Umbilical cord (tissue), 2 donors: ENCODE results near the gene RAD51D. TPM values are rescaled to one million over a fixed set of nuclear protein-coding genes. Genes with fewer than 3 reads are reported as not detected.
"Not testable (repeated sequence)": the region's sequence is repeated elsewhere in the genome, so short reads cannot be mapped to it uniquely, and the experiment has no call there.

Experiments
- DNase-seq: peaks from one replicate; pipeline ENCODE4 v3.0.0-alpha.2; 2015; ENCODE audit warnings: low spot score
- total RNA-seq: library from RNA; depleted of rRNA; stranded (reverse); fragments of >200 nt; gene quantifications from one replicate; pipeline ENCODE4 v1.2.3, GENCODE V29; 2014; ENCODE audit warnings: low replicate concordance; ENCODE audit not compliant: insufficient read depth

RAD51D gene
- total RNA-seq, 1 donor from 2014 or later: 3.4 TPM

DNA sequence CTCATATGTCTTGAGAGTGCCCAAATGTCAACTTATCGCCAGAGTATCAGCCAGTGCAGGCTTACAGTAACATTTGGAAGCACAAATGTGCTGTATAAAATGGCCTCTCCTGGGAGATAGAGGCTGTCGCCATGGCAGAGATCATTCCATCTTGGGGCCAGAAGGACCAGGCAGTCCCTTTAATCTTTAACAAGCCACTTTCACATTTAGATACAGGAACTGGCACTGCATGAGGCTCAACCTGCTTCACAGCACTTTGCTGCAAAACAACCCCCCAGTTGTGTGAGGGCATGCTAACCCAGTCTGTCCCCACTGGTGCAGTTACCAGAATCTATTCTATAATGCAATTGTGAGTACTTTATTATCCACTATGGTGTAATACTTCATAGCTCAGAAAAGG is 51.4 kb downstream of the RAD51D start:
- DNase-seq: no peak

DNA sequence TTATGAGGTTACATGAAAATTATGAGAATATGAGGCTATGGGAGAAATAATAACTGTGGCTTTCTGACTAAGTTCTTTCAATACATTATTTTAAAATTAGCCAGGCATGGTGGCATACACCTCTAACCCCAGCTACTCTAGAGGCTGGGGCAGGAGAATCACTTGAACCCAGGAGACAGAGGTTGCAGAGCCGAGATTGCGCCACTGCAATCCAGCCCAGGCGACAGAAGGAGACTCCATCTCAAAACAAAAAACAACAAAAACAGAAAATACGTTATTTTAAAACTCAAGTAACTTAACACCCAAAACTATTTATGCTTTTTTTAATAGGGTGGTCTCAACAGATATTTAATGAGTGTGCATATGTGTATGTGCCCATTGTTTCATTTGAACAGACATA is 53.8 kb downstream of the RAD51D start:
- no peak for DNase-seq

- DNase-seq: no peak
Measured at GRCh38 chr17:35064516-35065215, 55.0 kb downstream of the RAD51D start.

- peak; percentile 97 for DNase-seq
Measured at GRCh38 chr17:35063514-35064223, 56.0 kb downstream of the RAD51D start, which contains the start of gene RFFL. TSS of gene RFFL (minus strand) at chr17:35063707. CDS start at chr17:35026553, 37,154 bp downstream.

DNA sequence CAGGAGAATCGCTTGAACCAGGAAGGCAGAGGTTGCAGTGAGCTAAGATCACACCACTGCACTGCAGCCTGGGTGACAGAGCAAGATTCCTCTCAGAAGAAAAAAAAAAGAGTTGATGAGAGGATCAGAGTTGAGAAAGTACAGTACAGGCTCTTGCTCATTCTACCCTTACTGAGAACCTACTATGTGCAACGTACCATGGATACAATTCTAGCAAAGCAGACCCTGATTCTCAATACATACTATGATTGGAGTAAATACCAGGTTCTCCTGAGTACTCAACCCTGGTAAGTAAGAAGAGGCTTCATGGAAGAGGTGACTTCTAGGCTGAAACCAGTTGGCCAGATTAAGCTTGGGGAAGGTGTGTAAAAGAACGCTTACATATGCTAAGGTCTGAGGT is 57.4 kb downstream of the RAD51D start:
- no peak for DNase-seq

- DNase-seq: peak; percentile 17
Measured at GRCh38 chr17:35057332-35057915, 62.2 kb downstream of the RAD51D start.

- DNase-seq: no peak
Measured at GRCh38 chr17:35056013-35056412, 63.6 kb downstream of the RAD51D start.

GRCh38 chr17:35053204-35053603 is 66.5 kb downstream of the RAD51D start:
- no peak for DNase-seq

- DNase-seq: no peak
Measured at GRCh38 chr17:35052780-35053179, 66.9 kb downstream of the RAD51D start.

DNA sequence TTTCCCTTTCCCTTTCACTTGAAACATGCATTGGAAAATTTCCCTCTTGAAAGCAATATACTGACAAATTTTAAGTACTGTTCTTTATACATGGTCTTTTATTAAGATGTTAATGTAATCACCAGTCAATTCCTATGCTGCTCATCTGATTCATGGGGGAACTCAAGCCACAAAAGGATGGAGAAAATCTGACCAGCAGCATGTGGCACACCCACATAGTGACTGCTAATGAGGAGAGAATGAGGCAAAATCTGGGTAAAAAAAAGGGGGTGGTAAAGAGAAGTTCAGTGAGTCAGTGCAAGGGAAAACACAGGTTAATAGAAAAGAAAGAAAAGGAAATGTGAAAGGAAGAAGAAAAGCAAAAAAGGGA is 67.4 kb downstream of the RAD51D start:
- no peak for DNase-seq

DNA sequence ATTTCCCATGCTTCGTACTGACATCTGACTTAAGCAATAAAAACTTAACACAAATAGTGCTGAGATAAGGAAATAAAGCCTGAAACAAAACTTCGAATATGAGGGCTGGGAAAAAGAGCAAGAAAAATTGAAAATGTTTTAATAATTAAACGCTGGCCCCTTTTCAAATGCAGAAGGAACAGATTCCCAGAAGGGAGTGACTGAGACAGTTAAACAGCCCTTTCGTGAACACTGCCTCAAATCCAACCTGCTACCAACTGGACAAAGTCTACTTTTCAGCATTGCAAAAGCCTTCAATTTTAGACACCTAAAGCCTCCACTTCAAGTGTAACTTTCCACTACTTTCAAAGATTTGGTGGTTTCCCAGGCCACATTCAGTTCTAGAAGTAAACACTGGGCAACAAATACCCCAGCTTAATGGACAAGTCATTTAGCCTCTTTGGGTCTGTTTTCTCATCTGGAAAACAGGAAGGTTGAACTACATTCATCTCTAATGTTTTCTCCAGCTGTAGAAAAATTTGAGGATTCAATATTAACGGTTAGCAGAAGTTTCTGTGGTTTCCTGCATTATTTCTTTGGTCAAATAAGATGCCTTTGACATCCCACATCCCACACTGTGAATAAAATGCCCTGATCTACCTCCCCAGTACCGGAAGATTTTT is 68.0 kb downstream of the RAD51D start:
- DNase-seq: no peak

DNA sequence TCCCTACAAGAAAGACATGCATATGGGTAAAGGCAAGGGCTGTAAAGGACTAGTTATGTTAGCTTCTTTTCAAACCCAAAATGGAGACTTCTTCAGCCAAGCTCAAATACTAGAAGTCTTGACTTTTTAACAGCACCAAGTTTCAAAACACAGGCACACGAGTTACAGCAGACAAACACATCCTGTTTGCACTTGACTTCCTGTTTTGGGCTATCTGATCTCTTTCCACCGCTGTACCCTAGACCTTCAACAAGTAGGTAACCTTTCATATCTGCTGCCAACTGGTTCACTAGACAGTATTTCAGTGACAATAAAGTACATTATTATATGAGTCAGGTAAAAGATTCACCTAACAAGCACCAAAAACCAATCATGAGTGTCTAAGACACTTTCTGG is 68.5 kb downstream of the RAD51D start:
- DNase-seq: no peak

- DNase-seq: no peak
Measured at GRCh38 chr17:35050170-35050569, 69.5 kb downstream of the RAD51D start.

DNA sequence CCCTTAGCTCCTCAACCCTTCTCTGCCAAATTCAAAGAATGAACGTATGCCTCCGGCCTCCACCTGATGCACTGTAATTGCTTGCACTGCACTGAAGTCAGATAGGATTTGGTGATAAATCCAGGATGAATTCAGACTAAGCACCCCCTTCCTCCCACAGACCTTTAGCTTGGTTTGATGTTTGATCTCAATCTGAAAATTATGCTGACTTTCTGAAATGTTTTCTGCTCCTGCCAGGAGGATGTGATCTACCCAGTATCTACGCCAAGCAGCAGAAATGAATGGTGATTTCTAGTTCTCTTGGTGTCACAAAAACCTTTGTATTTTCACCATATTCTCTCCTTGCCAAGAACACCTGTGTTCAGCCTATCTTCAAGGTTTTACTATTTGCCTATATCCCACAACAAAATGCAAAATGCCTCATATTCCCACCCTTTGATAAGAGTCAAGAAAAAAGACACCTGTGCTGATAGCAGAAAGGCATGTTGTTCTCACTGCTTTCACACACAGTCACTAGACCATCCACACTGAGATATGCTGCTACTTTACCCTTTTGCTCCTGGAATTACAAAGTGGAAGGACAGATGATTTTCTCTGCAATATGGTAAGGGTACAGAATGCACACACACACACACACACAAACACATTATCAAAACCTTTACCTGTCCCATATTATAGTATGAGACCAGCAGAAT is 70.8 kb downstream of the RAD51D start:
- no peak for DNase-seq

DNA sequence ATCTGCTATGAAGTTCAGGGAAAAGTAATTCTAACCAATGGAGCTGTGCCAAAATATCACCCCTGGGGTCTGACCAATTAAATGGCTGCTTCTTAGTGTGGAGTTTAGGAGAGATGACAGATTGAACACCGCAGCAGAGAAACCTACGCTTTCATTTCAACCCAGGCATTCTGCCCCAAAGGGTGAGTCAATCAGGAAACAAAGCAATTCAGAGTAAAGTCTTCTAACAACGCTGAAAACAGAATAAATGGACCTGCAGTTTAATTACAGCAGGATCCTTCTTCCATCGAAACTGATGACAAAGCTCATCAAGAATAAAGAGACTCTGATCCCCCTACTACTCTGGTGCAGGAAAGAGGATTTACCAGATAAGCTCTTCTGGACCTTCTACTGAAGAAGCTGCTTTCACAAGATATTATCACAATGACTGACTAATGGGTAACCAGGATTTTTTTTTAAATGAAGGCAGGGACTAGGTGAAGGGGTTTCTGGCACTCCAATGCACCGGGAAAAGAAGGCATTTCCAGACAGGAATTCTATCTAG is 72.8 kb downstream of the RAD51D start:
- peak; percentile 15 for DNase-seq

DNA sequence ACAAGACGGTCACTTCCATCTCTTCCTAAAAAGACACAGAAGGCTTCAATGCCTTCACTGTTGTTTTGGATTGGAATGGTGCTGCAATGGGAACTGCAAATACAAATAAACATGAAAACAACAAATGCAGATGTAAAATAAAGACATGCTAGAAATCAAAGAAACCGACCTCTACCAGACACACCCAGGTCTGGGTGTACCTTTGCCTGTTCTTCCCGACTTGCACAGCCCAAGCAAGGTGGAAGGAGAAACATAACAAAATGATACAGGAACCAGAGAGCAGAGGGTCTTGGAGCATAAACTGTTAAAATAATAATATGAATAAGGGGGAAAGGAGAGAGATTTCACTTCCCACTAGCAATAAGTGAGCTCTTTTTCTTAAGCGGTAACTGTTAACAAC is 73.4 kb downstream of the RAD51D start:
- no peak for DNase-seq

DNA sequence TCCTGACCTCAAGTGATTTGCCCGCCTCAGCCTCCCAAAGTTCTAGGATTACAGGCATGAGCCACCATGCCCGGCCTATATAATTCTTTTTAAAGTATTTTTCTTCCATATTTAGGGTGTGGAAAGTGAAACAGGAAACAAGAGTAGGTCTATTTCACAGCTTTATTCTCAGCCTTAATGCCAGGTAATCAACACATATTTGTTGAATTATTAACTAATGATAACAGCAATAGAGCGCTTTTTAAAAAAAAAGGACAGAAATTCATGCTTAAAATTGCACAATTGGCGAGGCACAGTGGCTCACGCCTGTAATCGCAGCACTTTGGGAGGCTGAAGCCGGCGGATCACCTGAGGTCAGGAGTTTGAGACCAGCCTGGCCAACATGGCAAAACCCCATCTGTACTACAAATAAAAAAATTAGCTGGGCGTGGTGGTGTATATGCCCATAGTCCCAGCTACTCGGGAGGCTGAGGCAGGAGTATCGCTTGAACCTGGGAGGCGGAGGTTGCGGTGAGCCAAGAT is 74.1 kb downstream of the RAD51D start:
- DNase-seq: not testable (repeated sequence)

DNA sequence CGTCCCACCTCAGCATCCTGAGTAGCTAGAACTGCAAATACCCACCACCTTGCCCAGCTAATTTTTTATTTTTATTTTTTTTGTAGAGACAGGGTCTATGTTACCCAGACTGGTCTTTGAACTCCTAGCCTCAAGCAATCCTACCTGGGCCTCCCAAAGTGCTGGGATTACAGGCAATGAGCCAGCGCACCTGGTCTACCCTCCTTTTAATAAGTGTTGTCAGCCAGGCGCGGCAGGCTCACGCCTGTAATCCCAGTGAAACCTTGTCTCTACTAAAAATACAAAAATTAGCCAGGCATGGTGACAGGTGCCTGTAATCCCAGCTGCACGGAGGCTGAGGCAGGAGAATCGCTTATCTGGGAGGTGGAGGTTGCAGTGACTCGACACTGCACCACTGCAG is 75.5 kb downstream of the RAD51D start:
- DNase-seq: no peak
